Brain microvascular endothelial cell (primary cell): ENCODE data around the gene ADH7.

Experiments
- DNase-seq: peaks from one replicate; pipeline ENCODE4 v3.0.0-alpha.2; 2020
- H3K27ac ChIP-seq: fragments of 250-450 bp; sonication (Bioruptor Pico); 2 replicates; pipeline ENCODE4 v1.5.1; 2020; ENCODE audit warnings: mild to moderate bottlenecking, moderate library complexity
- H3K27me3 ChIP-seq: fragments of 250-450 bp; sonication (Bioruptor Pico); replicated peaks from 2 replicates; pipeline ENCODE4 v1.5.1; 2020; ENCODE audit warnings: mild to moderate bottlenecking
- H3K36me3 ChIP-seq: fragments of 250-450 bp; sonication (Bioruptor Pico); replicated peaks from 2 replicates; pipeline ENCODE4 v1.5.1; 2020; ENCODE audit warnings: mild to moderate bottlenecking
- H3K4me3 ChIP-seq: 2 replicates; pipeline ENCODE4 v1.5.1; 2011; ENCODE audit warnings: low read depth, mild to moderate bottlenecking, control low read depth, low read length, moderate library complexity
- CTCF ChIP-seq: IDR thresholded peaks from 2 replicates; pipeline ENCODE4 v1.5.1; 2011; ENCODE audit warnings: low read depth, mild to moderate bottlenecking, moderate library complexity, low read length, control low read depth, inconsistent platforms; ENCODE audit errors: missing control alignments
- in situ Hi-C: cut with HindIII; loops from 2 replicates; pipeline ENCODE4 v1.10.0; 2017; ENCODE audit warnings: low sequenced_read_pairs, low pct_ligation_motif_present

Gene ADH7

GRCh38 chr4:99437723-99438404 lies 2.7 kb upstream of the ADH7 start:
- in situ Hi-C loops, result no loop called here

GRCh38 chr4:99436976-99437722 lies 2.0 kb upstream of the ADH7 start:
- no peak overlapping the region for H3K4me3 ChIP-seq
- H3K27ac ChIP-seq, result no peak overlapping the region
- in situ Hi-C loops, result no loop called here
- no peak for DNase-seq
- H3K36me3 ChIP-seq, result no peaks in the 10 kb centered on the region
- H3K27me3 ChIP-seq, result no peaks in the 10 kb centered on the region
- TF ChIP-seq CTCF, result no peak

More at GRCh38 chr4:99437723-99438404, 2.7 kb upstream of the ADH7 start:
- Histone ChIP-seq H3K27me3 (no peaks in the 10 kb centered on the region), H3K36me3 (no peaks in the 10 kb centered on the region), H3K4me3 (no peak overlapping the region), H3K27ac (no peak overlapping the region)
- TF ChIP-seq CTCF, result no peak
- no peak for DNase-seq

GRCh38 chr4:99436462-99436861 lies 1.3 kb upstream of the ADH7 start:
- Histone ChIP-seq H3K27ac (no peak overlapping the region), H3K27me3 (no peaks in the 10 kb centered on the region), H3K4me3 (no peak overlapping the region), H3K36me3 (no peaks in the 10 kb centered on the region)
- in situ Hi-C loops, result no loop called here
- no peak for TF ChIP-seq CTCF
- no peak for DNase-seq

- in situ Hi-C loops, result no loop called here
Measured at GRCh38 chr4:99430106-99430505, 5.0 kb downstream of the ADH7 start.

GRCh38 chr4:99417125-99417524 lies 18.0 kb downstream of the ADH7 start:
- H3K36me3 ChIP-seq, result no peaks in the 10 kb centered on the region
- TF ChIP-seq CTCF, result no peak
- no peak for DNase-seq
- H3K27ac ChIP-seq, result no peak overlapping the region
- no peaks in the 10 kb centered on the region for H3K27me3 ChIP-seq
- in situ Hi-C loops, result no loop called here
- no peak overlapping the region for H3K4me3 ChIP-seq

More at GRCh38 chr4:99430106-99430505, 5.0 kb downstream of the ADH7 start:
- Histone ChIP-seq H3K4me3 (no peak overlapping the region), H3K36me3 (no peaks in the 10 kb centered on the region), H3K27ac (no peak overlapping the region), H3K27me3 (no peaks in the 10 kb centered on the region)
- no peak for DNase-seq
- TF ChIP-seq CTCF, result no peak
